ENCODE data around the gene ZIC1.

ZIC1 gene

GRCh38 chr3:147413686-147414389, 4.7 kb downstream of the ZIC1 start:
- TF ChIP-seq GATA2 (IDR thresholded peaks at IDR 0.05; ENCODE audit: low read depth, low read length), result no peak
- no peak for TF ChIP-seq GATA3 (IDR thresholded peaks at IDR 0.05; ENCODE audit: low read depth, low read length)

GRCh38 chr3:147414390-147415138, 5.4 kb downstream of the ZIC1 start:
- TF ChIP-seq GATA2 (IDR thresholded peaks at IDR 0.05; ENCODE audit: low read depth, low read length), result no peak
- TF ChIP-seq GATA3 (IDR thresholded peaks at IDR 0.05; ENCODE audit: low read depth, low read length), result no peak

- TF ChIP-seq GATA2 (IDR thresholded peaks at IDR 0.05; ENCODE audit: low read depth, low read length) (no peak), GATA3 (IDR thresholded peaks at IDR 0.05; ENCODE audit: low read depth, low read length) (no peak)
Measured at GRCh38 chr3:147415286-147415685, 6.1 kb downstream of the ZIC1 start.

GRCh38 chr3:147415874-147416273, 6.7 kb downstream of the ZIC1 start:
- TF ChIP-seq GATA2 (IDR thresholded peaks at IDR 0.05; ENCODE audit: low read depth, low read length), result no peak
- TF ChIP-seq GATA3 (IDR thresholded peaks at IDR 0.05; ENCODE audit: low read depth, low read length), result no peak

GRCh38 chr3:147416931-147417330, 7.8 kb downstream of the ZIC1 start:
- TF ChIP-seq GATA2 (IDR thresholded peaks at IDR 0.05; ENCODE audit: low read depth, low read length) (no peak), GATA3 (IDR thresholded peaks at IDR 0.05; ENCODE audit: low read depth, low read length) (no peak)

- no peak for TF ChIP-seq GATA2 (IDR thresholded peaks at IDR 0.05; ENCODE audit: low read depth, low read length)
- no peak for TF ChIP-seq GATA3 (IDR thresholded peaks at IDR 0.05; ENCODE audit: low read depth, low read length)
Measured at GRCh38 chr3:147417551-147418295, 8.6 kb downstream of the ZIC1 start.

- no peak for TF ChIP-seq GATA2 (IDR thresholded peaks at IDR 0.05; ENCODE audit: low read depth, low read length)
- TF ChIP-seq GATA3 (IDR thresholded peaks at IDR 0.05; ENCODE audit: low read depth, low read length), result no peak
Measured at GRCh38 chr3:147418371-147418781, 9.2 kb downstream of the ZIC1 start.

GRCh38 chr3:147418808-147419701, 9.9 kb downstream of the ZIC1 start:
- TF ChIP-seq GATA2 (IDR thresholded peaks at IDR 0.05; ENCODE audit: low read depth, low read length), result no peak
- TF ChIP-seq GATA3 (IDR thresholded peaks at IDR 0.05; ENCODE audit: low read depth, low read length), result no peak

GRCh38 chr3:147419781-147420224, 10.6 kb downstream of the ZIC1 start:
- no peak for TF ChIP-seq GATA2 (IDR thresholded peaks at IDR 0.05; ENCODE audit: low read depth, low read length)

GRCh38 chr3:147420353-147421183, 11.4 kb downstream of the ZIC1 start:
- TF ChIP-seq GATA3 (IDR thresholded peaks at IDR 0.05; ENCODE audit: low read depth, low read length) (no peak), GATA2 (IDR thresholded peaks at IDR 0.05; ENCODE audit: low read depth, low read length) (no peak)

GRCh38 chr3:147421184-147421912, 12.2 kb downstream of the ZIC1 start:
- TF ChIP-seq GATA2 (IDR thresholded peaks at IDR 0.05; ENCODE audit: low read depth, low read length) (no peak), GATA3 (IDR thresholded peaks at IDR 0.05; ENCODE audit: low read depth, low read length) (no peak)

- TF ChIP-seq GATA2 (IDR thresholded peaks at IDR 0.05; ENCODE audit: low read depth, low read length) (no peak), GATA3 (IDR thresholded peaks at IDR 0.05; ENCODE audit: low read depth, low read length) (no peak)
Measured at GRCh38 chr3:147422196-147422595, 13.0 kb downstream of the ZIC1 start.
